ENCODE measurements around the gene PDE7B.

The PDE7B gene

DNA sequence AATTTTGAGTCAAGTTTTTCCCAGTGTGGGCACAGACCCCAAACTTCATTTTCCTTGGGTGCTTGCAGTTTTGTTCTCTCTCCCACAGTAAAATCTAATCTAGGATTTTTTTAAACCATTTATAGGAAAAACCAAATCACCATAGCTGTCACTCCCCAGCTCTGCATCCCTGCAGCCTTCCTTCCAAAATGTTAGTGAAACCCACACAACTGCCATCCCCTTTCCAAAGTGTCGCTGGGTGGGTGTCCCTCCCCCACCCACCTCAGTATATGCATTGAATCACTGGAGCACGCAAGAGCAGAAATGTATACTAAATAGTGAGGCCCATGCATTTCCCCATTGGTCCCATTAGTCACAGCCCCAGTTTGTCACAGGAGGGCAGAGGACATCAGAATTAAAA, 260.3 kb downstream of the PDE7B start:
- Histone ChIP-seq H3F3A (ENCODE audit: insufficient read depth, low read length) (no peaks in the 10 kb centered on the region), H3K27ac (ENCODE audit: low read depth, low read length, poor library complexity, severe bottlenecking) (no peak overlapping the region)

DNA sequence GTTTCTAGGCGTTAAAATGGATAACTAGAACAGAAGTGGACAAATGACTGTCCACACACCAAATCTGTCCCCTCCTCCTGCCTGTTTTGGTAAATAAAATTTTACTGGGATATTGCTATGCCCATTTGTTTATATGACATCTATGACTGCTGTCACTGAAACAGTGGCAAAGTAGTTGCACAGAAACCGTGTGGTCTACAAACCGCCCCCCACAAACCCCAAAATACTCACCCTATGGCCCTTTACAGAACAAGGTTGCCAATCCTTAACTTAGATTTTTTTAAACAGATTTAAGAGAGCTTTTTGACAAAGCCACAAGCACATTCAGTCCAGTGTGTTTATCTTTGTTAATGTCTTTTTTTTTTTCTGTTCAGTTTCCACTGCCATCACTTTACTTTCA, 260.8 kb downstream of the PDE7B start:
- Histone ChIP-seq H3K9me3 (ENCODE audit: low read length) (no peaks in the 10 kb centered on the region), H3K27me3 (ENCODE audit: insufficient read depth, low read length) (no peaks in the 10 kb centered on the region), H3K4me1 (ENCODE audit: insufficient read depth, low read length, severe bottlenecking) (no peaks in the 10 kb centered on the region), H2AFZ (ENCODE audit: low read length) (no peak overlapping the region), H3K4me2 (ENCODE audit: low read length) (no peak overlapping the region), H3K79me2 (ENCODE audit: insufficient read depth, low read length) (no peaks in the 10 kb centered on the region), H3F3A (ENCODE audit: insufficient read depth, low read length) (no peaks in the 10 kb centered on the region), H4K20me1 (ENCODE audit: insufficient read depth, low read length) (no peaks in the 10 kb centered on the region), H3K9me2 (ENCODE audit: low read depth, low read length) (no peaks in the 10 kb centered on the region), H3K9ac (ENCODE audit: low read length) (no peak overlapping the region), H3K36me3 (ENCODE audit: insufficient read depth, low read length) (no peaks in the 10 kb centered on the region), H3K4me3 (ENCODE audit: low read depth, low read length, poor library complexity, severe bottlenecking) (no peak overlapping the region), H3K27ac (ENCODE audit: low read depth, low read length, poor library complexity, severe bottlenecking) (no peak overlapping the region)
- TF ChIP-seq EZH2 (IDR thresholded peaks at IDR 0.05; ENCODE audit: borderline replicate concordance, low read length): no peak
- no peak for TF ChIP-seq CTCF (IDR thresholded peaks at IDR 0.05; ENCODE audit: low read length)

More for the DNA sequence above, 260.3 kb downstream of the PDE7B start:
- Histone ChIP-seq H4K20me1 (ENCODE audit: insufficient read depth, low read length) (no peaks in the 10 kb centered on the region), H3K79me2 (ENCODE audit: insufficient read depth, low read length) (no peaks in the 10 kb centered on the region), H3K9ac (ENCODE audit: low read length) (no peak overlapping the region), H3K9me3 (ENCODE audit: low read length) (no peaks in the 10 kb centered on the region), H3K9me2 (ENCODE audit: low read depth, low read length) (no peaks in the 10 kb centered on the region), H3K4me3 (ENCODE audit: low read depth, low read length, poor library complexity, severe bottlenecking) (no peak overlapping the region), H3K4me1 (ENCODE audit: insufficient read depth, low read length, severe bottlenecking) (no peaks in the 10 kb centered on the region), H2AFZ (ENCODE audit: low read length) (no peak overlapping the region), H3K36me3 (ENCODE audit: insufficient read depth, low read length) (no peaks in the 10 kb centered on the region), H3K27me3 (ENCODE audit: insufficient read depth, low read length) (no peaks in the 10 kb centered on the region), H3K4me2 (ENCODE audit: low read length) (no peak overlapping the region)
- TF ChIP-seq EZH2 (IDR thresholded peaks at IDR 0.05; ENCODE audit: borderline replicate concordance, low read length) (no peak), CTCF (IDR thresholded peaks at IDR 0.05; ENCODE audit: low read length) (no peak)

GRCh38 chr6:136113736-136114173, 262.3 kb downstream of the PDE7B start:
- no peak overlapping the region for H3K9ac ChIP-seq (ENCODE audit: low read length)
- H3K4me3 ChIP-seq (ENCODE audit: low read depth, low read length, poor library complexity, severe bottlenecking): no peak overlapping the region
- H3K79me2 ChIP-seq (ENCODE audit: insufficient read depth, low read length): no peaks in the 10 kb centered on the region
- H3K27me3 ChIP-seq (ENCODE audit: insufficient read depth, low read length): no peaks in the 10 kb centered on the region
- H3K27ac ChIP-seq (ENCODE audit: low read depth, low read length, poor library complexity, severe bottlenecking): no peak overlapping the region
- no peak for TF ChIP-seq EZH2 (IDR thresholded peaks at IDR 0.05; ENCODE audit: borderline replicate concordance, low read length)
- TF ChIP-seq CTCF (IDR thresholded peaks at IDR 0.05; ENCODE audit: low read length): no peak
- H3K4me1 ChIP-seq (ENCODE audit: insufficient read depth, low read length, severe bottlenecking): no peaks in the 10 kb centered on the region
- H2AFZ ChIP-seq (ENCODE audit: low read length): no peak overlapping the region
- H3K4me2 ChIP-seq (ENCODE audit: low read length): no peak overlapping the region
- H3F3A ChIP-seq (ENCODE audit: insufficient read depth, low read length): no peaks in the 10 kb centered on the region
- no peaks in the 10 kb centered on the region for H4K20me1 ChIP-seq (ENCODE audit: insufficient read depth, low read length)
- no peaks in the 10 kb centered on the region for H3K9me2 ChIP-seq (ENCODE audit: low read depth, low read length)
- no peaks in the 10 kb centered on the region for H3K36me3 ChIP-seq (ENCODE audit: insufficient read depth, low read length)
- H3K9me3 ChIP-seq (ENCODE audit: low read length): no peaks in the 10 kb centered on the region

Data from OCI-LY1 (cell line).